H9 (cell line): ENCODE measurements around the gene RNGTT. TPM values are rescaled to one million over a fixed set of nuclear protein-coding genes. Genes with fewer than 3 reads are reported as not detected.

Source experiments
- DNase-seq: peaks from one replicate; pipeline ENCODE4 v3.0.0-alpha.2; 2017
- H2AFZ ChIP-seq: one replicate; pipeline ENCODE4 v1.6.1; 2013; ENCODE audit warnings: mild to moderate bottlenecking, low read length, control low read depth, moderate library complexity
- H2AK5ac ChIP-seq: 2 replicates; pipeline ENCODE4 v1.6.1; 2013; ENCODE audit warnings: low read length, control low read depth, mixed read lengths; ENCODE audit not compliant: insufficient read length
- H2BK120ac ChIP-seq: one replicate; pipeline ENCODE4 v1.6.1; 2013; ENCODE audit warnings: low read depth, mild to moderate bottlenecking, low read length, control low read depth, inconsistent platforms; ENCODE audit not compliant: poor library complexity, severe bottlenecking
- H2BK12ac ChIP-seq: 2 replicates; pipeline ENCODE4 v1.6.1; 2013; ENCODE audit warnings: low read length, control low read depth, mixed read lengths, low read depth; ENCODE audit not compliant: insufficient read length
- H2BK15ac ChIP-seq: 2 replicates; pipeline ENCODE4 v1.6.1; 2013; ENCODE audit warnings: low read depth, low read length, control low read depth
- H2BK20ac ChIP-seq: one replicate; pipeline ENCODE4 v1.6.1; 2013; ENCODE audit warnings: low read depth, mild to moderate bottlenecking, low read length, control low read depth, inconsistent platforms; ENCODE audit not compliant: poor library complexity, severe bottlenecking
- H2BK5ac ChIP-seq: 2 replicates; pipeline ENCODE4 v1.6.1; 2013; ENCODE audit warnings: low read length, control low read depth, mixed read lengths; ENCODE audit not compliant: insufficient read length
- H3K14ac ChIP-seq: 2 replicates; pipeline ENCODE4 v1.6.1; 2013; ENCODE audit warnings: low read length, control low read depth; ENCODE audit not compliant: insufficient read depth
- H3K18ac ChIP-seq: 2 replicates; pipeline ENCODE4 v1.6.1; 2013; ENCODE audit warnings: low read depth, mild to moderate bottlenecking, mixed read lengths, low read length, control low read depth; ENCODE audit not compliant: insufficient read length
- H3K23ac ChIP-seq: 2 replicates; pipeline ENCODE4 v1.6.1; 2013; ENCODE audit warnings: low read length, control low read depth, mixed read lengths, low read depth; ENCODE audit not compliant: insufficient read length
- H3K23me2 ChIP-seq: 2 replicates; pipeline ENCODE4 v1.6.1; 2013; ENCODE audit warnings: low read depth, mild to moderate bottlenecking, mixed read lengths, low read length, control low read depth; ENCODE audit not compliant: insufficient read length, poor library complexity, severe bottlenecking
- H3K27ac ChIP-seq: 2 replicates; pipeline ENCODE4 v1.5.1; 2013; ENCODE audit warnings: low read length, control low read depth, mixed read lengths, low read depth; ENCODE audit not compliant: insufficient read length
- H3K27me3 ChIP-seq: 2 replicates; pipeline ENCODE4 v1.6.1; 2013; ENCODE audit warnings: low read length, control low read depth, inconsistent platforms; ENCODE audit not compliant: insufficient read depth
- H3K4ac ChIP-seq: 2 replicates; pipeline ENCODE4 v1.6.1; 2013; ENCODE audit warnings: low read depth, mild to moderate bottlenecking, control low read depth, inconsistent platforms, low read length, moderate library complexity
- H3K4me1 ChIP-seq: 2 replicates; pipeline ENCODE4 v1.6.1; 2013; ENCODE audit warnings: low read length, control low read depth, inconsistent platforms; ENCODE audit not compliant: insufficient read depth
- H3K4me2 ChIP-seq: 2 replicates; pipeline ENCODE4 v1.6.1; 2013; ENCODE audit warnings: low read length, control low read depth, mixed read lengths; ENCODE audit not compliant: insufficient read length, insufficient read depth
- H3K56ac ChIP-seq: 2 replicates; pipeline ENCODE4 v1.6.1; 2013; ENCODE audit warnings: low read depth, mild to moderate bottlenecking, mixed read lengths, low read length, control low read depth; ENCODE audit not compliant: insufficient read length
- H3K79me1 ChIP-seq: 2 replicates; pipeline ENCODE4 v1.6.1; 2013; ENCODE audit warnings: low read depth, mild to moderate bottlenecking, moderate library complexity, low read length, control low read depth, inconsistent platforms; ENCODE audit not compliant: insufficient read depth, poor library complexity, severe bottlenecking
- H3K79me2 ChIP-seq: 2 replicates; pipeline ENCODE4 v1.6.1; 2013; ENCODE audit warnings: low read length, control low read depth, inconsistent platforms; ENCODE audit not compliant: insufficient read depth
- H3K9ac ChIP-seq: 2 replicates; pipeline ENCODE4 v1.6.1; 2013; ENCODE audit warnings: low read length, control low read depth, mixed read lengths; ENCODE audit not compliant: insufficient read length; ENCODE audit errors: extremely low read depth
- H3K9me3 ChIP-seq: one replicate; pipeline ENCODE4 v1.6.1; 2013; ENCODE audit warnings: low read depth, low read length, inconsistent platforms; ENCODE audit not compliant: control insufficient read depth
- H3T11ph ChIP-seq: one replicate; pipeline ENCODE4 v1.6.1; 2013; ENCODE audit warnings: mild to moderate bottlenecking, low read length, control low read depth, inconsistent platforms
- H4K20me1 ChIP-seq: one replicate; pipeline ENCODE4 v1.6.1; 2013; ENCODE audit not compliant: control insufficient read depth, insufficient read length, insufficient read depth
- H4K5ac ChIP-seq: 2 replicates; pipeline ENCODE4 v1.6.1; 2013; ENCODE audit warnings: low read depth, mild to moderate bottlenecking, mixed read lengths, low read length, control low read depth; ENCODE audit not compliant: insufficient read length
- H4K8ac ChIP-seq: replicated peaks from 2 replicates; pipeline ENCODE4 v1.6.1; 2013; ENCODE audit warnings: low read length, control low read depth, mixed read lengths, low read depth; ENCODE audit not compliant: insufficient read length
- H4K91ac ChIP-seq: 2 replicates; pipeline ENCODE4 v1.6.1; 2013; ENCODE audit warnings: low read depth, mild to moderate bottlenecking, moderate library complexity, mixed read lengths, low read length, control low read depth; ENCODE audit not compliant: insufficient read length
- H3K27ac Mint-ChIP-seq, 3 experiments: 2 replicates in 2 of 3; 3 replicates in 1 of 3; pipeline ENCODE4 v1.8.0; 2020 to 2021; ENCODE audit warnings: mixed read lengths in 3 of 3, mild to moderate bottlenecking in 1 of 3, moderate library complexity in 1 of 3
- H3K27me3 Mint-ChIP-seq: 2 replicates; pipeline ENCODE4 v1.8.0; 2021; ENCODE audit warnings: low read depth, mild to moderate bottlenecking, moderate library complexity, mixed read lengths
- H3K36me3 Mint-ChIP-seq, 3 experiments: 2 replicates in 2 of 3; 3 replicates in 1 of 3; pipeline ENCODE4 v1.8.0; 2020 to 2021; ENCODE audit warnings: low read depth in 3 of 3, mixed read lengths in 3 of 3; ENCODE audit not compliant: insufficient read depth in 1 of 3
- H3K4me1 Mint-ChIP-seq, 2 experiments: 2 replicates each; pipeline ENCODE4 v1.8.0; 2020; ENCODE audit warnings: mixed read lengths in 2 of 2
- H3K4me3 Mint-ChIP-seq, 2 experiments: 2 replicates in 1 of 2; 3 replicates in 1 of 2; pipeline ENCODE4 v1.8.0; 2020 to 2021; ENCODE audit warnings: mild to moderate bottlenecking in 2 of 2, mixed read lengths in 2 of 2, moderate library complexity in 1 of 2
- H3K9me3 Mint-ChIP-seq, 2 experiments: 2 replicates in 1 of 2; 3 replicates in 1 of 2; pipeline ENCODE4 v1.8.0; 2020; ENCODE audit warnings: mild to moderate bottlenecking in 2 of 2, mixed read lengths in 2 of 2, moderate library complexity in 1 of 2
- WGBS: extraction: QIAGEN DNeasy Blood & Tissue Kit; methylation state at CpG from one replicate; pipeline ENCODE4 v1.1.7; 2013; ENCODE audit warnings: missing lambda C conversion rate, low lambda C conversion rate, mixed read lengths; ENCODE audit not compliant: insufficient read length; ENCODE audit errors: extremely low coverage; 5-methylcytosine and 5-hydroxymethylcytosine counted together
- total RNA-seq: library from RNA; stranded (reverse); gene quantifications from 2 replicates; pipeline ENCODE4 v1.2.1, GENCODE V29; 2021
- TF ChIP-seq, protein P1 (sequence below): fragments of 200-600 bp; sonication (generic); conservative IDR thresholded peaks from 3 replicates; pipeline ENCODE4 v1.8.0; 2021; ENCODE audit warnings: antibody characterized with exemption, mild to moderate bottlenecking

The RNGTT gene
- total RNA-seq, 1 experiment from 2014 or later, result 20.5 TPM

GRCh38 chr6:88741939-88742338 lies 221.5 kb downstream of the RNGTT start:
- no peak for DNase-seq
- Histone ChIP-seq H2BK15ac (no peak overlapping the region), H4K5ac (no peak overlapping the region), H3K56ac (no peak overlapping the region), H2BK20ac (no peak overlapping the region), H2AFZ (no peak overlapping the region), H3K4ac (no peak overlapping the region), H3K79me1 (no peaks in the 10 kb centered on the region), H3K9me3 (no peaks in the 10 kb centered on the region), H3K9ac (no peak overlapping the region), H3K4me1 (no peaks in the 10 kb centered on the region), H3T11ph (no peak overlapping the region), H3K27ac (no peak overlapping the region), H2BK12ac (no peak overlapping the region), H3K23ac (no peak overlapping the region), H3K79me2 (no peaks in the 10 kb centered on the region), H3K23me2 (no peaks in the 10 kb centered on the region), H2AK5ac (no peak overlapping the region), H3K18ac (no peak overlapping the region), H4K20me1 (no peaks in the 10 kb centered on the region), H2BK5ac (no peak overlapping the region), H2BK120ac (no peak overlapping the region), H3K4me2 (no peak overlapping the region), H3K27me3 (no peaks in the 10 kb centered on the region), H3K14ac (no peak overlapping the region), H4K91ac (no peak overlapping the region), H4K8ac (no peak overlapping the region)
- Mint-ChIP-seq H3K27me3 (no peaks in the 10 kb centered on the region), H3K36me3 (peaks cover 4 to 8% (median 5%) of the 10 kb centered on the region in 3 experiments; a peak in 4 of 7 replicates), H3K4me3 (no peak overlapping the region), H3K9me3 (peaks cover 0 to 4% of the 10 kb centered on the region in 2 experiments; a peak in 2 of 5 replicates), H3K27ac (no peak overlapping the region), H3K4me1 (peaks cover 10 to 12% of the 10 kb centered on the region in 2 experiments)
- TF ChIP-seq, protein P1, sequence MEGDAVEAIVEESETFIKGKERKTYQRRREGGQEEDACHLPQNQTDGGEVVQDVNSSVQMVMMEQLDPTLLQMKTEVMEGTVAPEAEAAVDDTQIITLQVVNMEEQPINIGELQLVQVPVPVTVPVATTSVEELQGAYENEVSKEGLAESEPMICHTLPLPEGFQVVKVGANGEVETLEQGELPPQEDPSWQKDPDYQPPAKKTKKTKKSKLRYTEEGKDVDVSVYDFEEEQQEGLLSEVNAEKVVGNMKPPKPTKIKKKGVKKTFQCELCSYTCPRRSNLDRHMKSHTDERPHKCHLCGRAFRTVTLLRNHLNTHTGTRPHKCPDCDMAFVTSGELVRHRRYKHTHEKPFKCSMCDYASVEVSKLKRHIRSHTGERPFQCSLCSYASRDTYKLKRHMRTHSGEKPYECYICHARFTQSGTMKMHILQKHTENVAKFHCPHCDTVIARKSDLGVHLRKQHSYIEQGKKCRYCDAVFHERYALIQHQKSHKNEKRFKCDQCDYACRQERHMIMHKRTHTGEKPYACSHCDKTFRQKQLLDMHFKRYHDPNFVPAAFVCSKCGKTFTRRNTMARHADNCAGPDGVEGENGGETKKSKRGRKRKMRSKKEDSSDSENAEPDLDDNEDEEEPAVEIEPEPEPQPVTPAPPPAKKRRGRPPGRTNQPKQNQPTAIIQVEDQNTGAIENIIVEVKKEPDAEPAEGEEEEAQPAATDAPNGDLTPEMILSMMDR, result no peak
- no CpG with 5 or more reads among the region's 1 CpG for WGBS
